HCT116 (cell line): ENCODE measurements around the gene ACAD8.

Source experiments
- EZH2 ChIP-seq: fragments of 200-600 bp; sonication (generic); IDR thresholded peaks from 2 replicates; pipeline ENCODE4 v1.6.1; 2017; ENCODE audit warnings: antibody characterized with exemption, mixed run types
- EZH2phosphoT487 ChIP-seq: fragments of 200-600 bp; IDR thresholded peaks from 2 replicates; pipeline ENCODE4 v1.6.1; 2018; ENCODE audit warnings: antibody characterized with exemption, borderline replicate concordance
- JUND ChIP-seq: IDR thresholded peaks from 2 replicates; pipeline ENCODE4 v1.6.1; 2012
- TF ChIP-seq, protein P1 (sequence below), 3 experiments: fragments of 200-600 bp in 1 of 3; sonication (generic) in 1 of 3; IDR thresholded peaks in 2 of 3; conservative IDR thresholded peaks in 1 of 3; 2 replicates each; pipeline ENCODE4 v1.5.1; 2012 to 2017; ENCODE audit warnings: low read depth in 2 of 3, low read length in 2 of 3, antibody characterized with exemption in 1 of 3, borderline replicate concordance in 1 of 3, control low read depth in 1 of 3, mild to moderate bottlenecking in 1 of 3, mixed read lengths in 1 of 3, mixed run types in 1 of 3, moderate library complexity in 1 of 3; ENCODE audit not compliant: insufficient read depth in 1 of 3

DNA sequence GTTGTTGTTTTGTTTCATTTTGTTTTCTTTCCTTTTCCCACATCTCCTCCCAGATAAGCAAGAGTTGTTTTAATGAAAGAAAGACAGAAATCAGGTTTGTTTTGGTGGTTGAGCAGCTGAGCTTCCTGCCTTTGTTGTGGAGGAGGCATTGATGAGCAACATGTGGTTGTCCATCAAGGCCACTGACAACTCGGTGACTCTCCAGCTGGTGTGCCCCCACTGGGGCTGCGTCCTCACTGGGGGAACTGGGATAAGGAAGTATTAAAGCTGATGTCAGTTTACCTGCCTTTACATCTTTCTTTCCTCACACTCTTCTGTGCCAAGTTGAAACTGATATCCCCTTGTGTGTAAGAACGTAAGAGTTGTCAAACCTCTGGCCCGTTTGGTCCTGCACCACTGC is 23.0 kb upstream of the ACAD8 start:
- TF ChIP-seq, protein P1, sequence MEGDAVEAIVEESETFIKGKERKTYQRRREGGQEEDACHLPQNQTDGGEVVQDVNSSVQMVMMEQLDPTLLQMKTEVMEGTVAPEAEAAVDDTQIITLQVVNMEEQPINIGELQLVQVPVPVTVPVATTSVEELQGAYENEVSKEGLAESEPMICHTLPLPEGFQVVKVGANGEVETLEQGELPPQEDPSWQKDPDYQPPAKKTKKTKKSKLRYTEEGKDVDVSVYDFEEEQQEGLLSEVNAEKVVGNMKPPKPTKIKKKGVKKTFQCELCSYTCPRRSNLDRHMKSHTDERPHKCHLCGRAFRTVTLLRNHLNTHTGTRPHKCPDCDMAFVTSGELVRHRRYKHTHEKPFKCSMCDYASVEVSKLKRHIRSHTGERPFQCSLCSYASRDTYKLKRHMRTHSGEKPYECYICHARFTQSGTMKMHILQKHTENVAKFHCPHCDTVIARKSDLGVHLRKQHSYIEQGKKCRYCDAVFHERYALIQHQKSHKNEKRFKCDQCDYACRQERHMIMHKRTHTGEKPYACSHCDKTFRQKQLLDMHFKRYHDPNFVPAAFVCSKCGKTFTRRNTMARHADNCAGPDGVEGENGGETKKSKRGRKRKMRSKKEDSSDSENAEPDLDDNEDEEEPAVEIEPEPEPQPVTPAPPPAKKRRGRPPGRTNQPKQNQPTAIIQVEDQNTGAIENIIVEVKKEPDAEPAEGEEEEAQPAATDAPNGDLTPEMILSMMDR (IDR thresholded peaks at IDR 0.05 in 2 of 3, conservative IDR thresholded peaks at IDR 0.05 in 1 of 3; ENCODE audit: borderline replicate concordance in 1 of 3, insufficient read depth in 1 of 3, low read depth in 2 of 3, low read length in 2 of 3), result no peak
- TF ChIP-seq EZH2, result no peak
- TF ChIP-seq EZH2phosphoT487, result no peak
- no peak for TF ChIP-seq JUND
